ENCODE data around the gene CRTC2.
"Not testable (repeated sequence)": the region's sequence is repeated elsewhere in the genome, so short reads cannot be mapped to it uniquely, and the experiment has no call there.

The CRTC2 gene

DNA sequence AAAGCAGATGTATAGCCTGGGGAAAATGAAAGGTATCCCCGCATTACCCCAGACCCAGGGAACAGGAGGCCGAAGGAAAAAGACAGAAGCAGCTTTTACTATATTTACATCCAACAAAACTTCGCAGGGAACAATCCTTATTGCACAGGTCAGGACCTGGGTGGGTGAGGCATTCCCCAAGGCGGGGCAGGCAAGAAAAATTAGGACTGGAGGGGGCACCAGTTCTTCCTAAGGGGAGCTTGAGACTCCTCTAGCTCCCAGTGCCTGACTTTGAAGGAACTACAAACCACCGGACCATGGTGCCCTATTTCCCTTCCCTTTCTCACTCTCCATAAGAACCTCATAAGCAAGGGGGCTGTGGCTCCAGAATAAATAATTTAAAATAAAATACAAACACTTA, 29.0 kb downstream of the CRTC2 start:
- DNase-seq (ENCODE audit: low spot score) = no peak

DNA sequence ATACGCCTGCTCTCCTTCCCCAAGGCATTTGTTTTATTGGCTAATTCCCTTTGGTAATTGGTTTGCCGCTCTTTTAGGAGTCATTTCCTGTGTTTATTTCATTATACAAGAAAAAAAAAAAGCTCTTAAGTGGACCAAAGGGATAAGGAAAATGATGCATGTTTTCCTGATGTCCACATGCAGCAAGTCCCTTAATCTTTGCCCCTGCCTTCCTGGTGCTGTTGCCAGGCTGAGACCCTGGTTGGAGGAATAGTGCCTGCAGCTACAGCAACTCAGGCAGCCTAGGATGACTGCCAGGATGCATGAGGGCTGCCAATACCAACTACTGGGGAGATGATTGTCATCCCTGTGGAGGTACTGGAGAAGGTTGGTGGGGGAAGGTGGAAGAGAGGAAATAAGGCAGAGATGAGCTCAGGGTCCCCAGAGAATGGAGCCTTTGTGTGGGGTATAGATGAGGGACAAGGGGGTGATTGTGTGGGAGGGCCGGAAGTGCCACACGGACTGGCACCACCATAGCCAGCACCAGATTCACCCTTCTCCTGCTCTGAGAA, 29.5 kb downstream of the CRTC2 start:
- DNase-seq (ENCODE audit: low spot score) = no peak

DNA sequence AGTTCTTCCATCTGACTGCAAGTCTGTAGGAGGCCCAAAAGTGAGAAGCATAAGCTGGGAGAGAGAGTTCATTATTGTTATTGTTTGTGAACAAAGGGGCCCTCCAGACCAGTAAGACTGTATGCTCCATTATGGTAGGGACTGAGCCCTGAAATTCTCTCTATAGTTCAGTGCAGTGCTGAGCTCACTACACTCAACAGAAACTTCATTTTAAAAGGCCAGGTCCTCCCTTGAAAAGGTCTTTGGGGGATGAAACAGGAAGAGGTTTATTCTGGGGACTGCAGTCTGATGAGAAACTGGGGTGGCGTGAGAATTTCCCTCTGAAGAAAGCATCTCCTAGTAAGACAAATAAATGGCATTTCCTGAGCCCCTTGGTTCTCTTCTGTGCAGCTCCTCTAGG, 30.2 kb downstream of the CRTC2 start:
- no peak for DNase-seq (ENCODE audit: low spot score)

DNA sequence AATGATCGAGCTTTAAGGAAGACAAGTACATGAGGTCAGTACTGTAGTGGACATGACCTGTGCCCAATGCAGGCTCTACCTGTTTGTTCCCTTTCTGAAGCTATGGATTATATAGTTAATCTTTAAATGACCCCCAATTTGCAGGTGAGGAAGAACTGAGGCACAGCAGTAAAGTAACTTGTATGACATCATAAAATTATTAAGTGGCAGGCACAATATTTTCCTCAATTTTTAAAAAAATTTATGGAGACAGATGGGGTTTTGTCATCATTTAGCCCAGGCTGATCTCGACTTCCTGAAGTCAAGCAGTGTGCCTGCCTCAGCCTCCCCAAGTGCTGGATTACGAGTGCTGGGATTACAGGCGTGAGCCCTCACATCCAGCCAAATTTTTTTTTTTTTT, 32.0 kb downstream of the CRTC2 start:
- no peak for DNase-seq (ENCODE audit: low spot score)

DNA sequence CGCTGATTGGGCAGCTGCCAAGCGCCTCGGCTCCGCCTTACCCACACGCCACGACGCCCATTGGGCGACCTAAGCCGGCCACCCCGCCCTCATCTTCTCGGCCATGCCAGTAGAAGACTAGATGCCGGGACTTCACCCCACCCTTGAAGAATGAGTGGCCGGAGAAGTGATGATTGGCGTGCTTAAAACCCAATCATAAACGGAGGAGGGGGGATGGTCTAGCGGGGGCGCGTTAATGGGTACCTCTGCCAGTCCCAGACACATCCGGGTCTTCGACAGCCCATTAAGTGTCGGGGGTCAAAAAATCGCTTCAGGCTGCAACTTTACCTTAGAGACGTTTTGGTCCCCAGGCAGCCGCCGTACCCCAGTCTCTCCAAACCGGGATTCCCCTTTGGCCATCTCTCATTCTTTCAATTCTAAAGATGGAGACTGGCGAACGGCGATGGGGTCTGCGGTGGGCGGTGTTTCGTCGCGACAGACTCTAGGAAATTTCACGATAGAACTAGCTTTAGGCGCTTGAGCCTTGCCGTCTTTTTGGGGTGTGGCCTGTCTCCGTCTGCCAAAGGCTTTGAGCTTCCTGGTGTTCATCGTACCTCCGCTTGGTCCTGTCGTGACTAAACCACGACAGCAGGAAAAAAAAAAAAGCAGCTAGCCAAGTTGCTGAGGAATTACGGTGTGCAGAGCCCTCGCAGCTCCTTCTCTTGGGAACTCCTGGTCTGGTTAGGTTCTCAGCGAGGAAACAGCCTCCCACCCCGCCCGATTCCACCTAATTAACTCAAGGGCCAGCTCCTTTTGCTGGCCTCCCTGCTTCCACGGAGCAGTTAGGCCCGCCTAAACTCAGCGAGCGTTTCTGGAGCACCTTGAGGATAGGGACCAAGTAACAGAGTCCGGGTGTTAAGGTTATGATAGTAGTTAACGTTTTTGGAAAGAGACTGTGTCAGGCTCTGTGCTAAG, 35.2 kb downstream of the CRTC2 start, which contains the start of gene GATAD2B:
TSS of gene GATAD2B (minus strand) at position 1 of the 954 bp plus-strand sequence. CDS start 94,625 bp downstream, outside the sequence.
- peak; percentile 99 for DNase-seq (ENCODE audit: low spot score)

DNA sequence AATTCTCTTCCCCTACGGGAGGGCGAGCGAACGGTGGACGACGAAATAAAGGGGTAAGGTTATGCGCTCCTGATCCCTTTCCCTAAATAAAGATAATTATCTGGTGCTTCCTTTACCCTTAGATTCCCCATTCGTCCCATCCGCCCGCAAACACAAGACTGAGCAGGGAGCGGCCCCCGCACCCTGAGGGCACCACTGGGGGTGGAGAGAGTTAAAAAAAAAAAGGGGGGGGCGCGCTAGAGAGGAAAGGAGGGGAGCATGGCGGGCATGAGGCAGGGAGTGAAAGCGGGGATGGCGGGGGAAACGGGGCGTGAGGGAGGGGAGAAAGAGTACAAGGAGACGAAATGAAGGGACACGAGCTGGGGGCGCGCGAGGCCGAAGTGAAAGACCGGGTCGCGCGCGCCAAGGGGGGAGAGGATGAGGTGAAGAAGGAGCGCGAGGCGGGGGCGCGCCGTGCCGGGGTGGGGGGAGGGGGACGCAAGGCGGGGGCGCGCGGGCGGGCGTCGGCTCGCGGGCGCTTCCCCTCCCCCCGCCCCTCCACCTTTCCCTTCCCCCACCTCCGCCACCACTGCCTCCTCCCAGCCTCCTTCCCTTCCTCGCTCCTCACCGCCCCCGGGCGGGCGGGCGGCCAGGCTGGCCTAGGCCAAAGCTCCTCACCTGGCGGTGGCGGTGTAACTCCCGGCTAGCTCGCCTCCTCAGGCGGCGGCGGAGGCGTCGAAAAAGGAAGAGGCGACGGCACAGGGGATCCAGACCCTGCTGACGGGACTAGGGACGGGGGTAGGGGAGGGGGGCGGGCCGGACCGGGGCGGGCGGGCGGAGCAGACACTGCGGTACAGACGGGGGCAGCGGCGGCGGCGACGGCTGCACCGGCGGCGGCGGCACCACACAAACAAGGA, 36.1 kb downstream of the CRTC2 start:
- DNase-seq (ENCODE audit: low spot score) = peak; percentile 21

DNA sequence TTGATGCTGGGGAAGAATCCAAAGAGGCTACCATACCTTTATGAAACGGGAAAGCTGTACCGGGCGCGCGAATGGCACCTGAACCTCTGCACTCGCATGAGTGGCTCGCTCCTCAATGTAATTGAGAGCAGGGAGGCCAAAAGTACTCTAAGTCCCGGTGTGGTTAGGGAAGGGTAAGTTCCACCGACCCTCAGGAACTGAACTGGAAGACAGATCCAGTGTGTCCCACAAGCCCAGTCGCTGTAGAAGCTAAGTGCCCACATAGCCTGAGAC, 36.7 kb downstream of the CRTC2 start:
- DNase-seq (ENCODE audit: low spot score) = no peak

DNA sequence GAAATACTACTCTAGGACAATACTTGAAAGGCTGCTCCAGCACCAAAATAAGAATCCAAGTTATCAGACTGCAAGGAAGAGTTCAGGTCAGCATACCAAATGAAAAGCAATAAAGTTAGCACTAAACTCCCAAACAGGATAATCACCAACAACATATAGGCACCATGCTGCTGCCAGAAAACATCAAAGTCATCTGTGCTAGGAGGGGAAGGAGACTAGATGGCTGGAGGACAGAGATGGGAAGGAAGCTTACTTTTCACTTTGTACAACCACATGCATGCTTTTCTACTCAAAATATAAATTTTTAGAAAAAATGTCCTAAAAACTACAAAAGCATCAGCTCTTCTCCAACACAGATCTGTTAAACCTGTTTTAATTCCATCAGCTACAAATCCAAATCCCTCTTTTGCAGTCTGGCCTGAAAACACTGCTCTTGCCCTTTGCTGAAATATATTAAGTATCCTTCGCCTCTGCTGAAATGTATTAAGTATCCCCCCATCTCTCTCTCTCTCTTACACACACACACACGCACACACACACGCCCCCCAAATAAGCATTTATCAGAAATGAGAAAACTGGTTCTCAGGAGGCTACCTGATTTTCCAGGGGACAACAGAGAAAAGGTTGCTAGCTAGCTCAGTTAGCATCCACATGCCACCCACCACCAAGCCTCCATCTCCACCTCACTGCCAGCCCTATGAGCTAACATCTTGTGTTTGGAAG, 37.2 kb downstream of the CRTC2 start:
- no peak for DNase-seq (ENCODE audit: low spot score)

DNA sequence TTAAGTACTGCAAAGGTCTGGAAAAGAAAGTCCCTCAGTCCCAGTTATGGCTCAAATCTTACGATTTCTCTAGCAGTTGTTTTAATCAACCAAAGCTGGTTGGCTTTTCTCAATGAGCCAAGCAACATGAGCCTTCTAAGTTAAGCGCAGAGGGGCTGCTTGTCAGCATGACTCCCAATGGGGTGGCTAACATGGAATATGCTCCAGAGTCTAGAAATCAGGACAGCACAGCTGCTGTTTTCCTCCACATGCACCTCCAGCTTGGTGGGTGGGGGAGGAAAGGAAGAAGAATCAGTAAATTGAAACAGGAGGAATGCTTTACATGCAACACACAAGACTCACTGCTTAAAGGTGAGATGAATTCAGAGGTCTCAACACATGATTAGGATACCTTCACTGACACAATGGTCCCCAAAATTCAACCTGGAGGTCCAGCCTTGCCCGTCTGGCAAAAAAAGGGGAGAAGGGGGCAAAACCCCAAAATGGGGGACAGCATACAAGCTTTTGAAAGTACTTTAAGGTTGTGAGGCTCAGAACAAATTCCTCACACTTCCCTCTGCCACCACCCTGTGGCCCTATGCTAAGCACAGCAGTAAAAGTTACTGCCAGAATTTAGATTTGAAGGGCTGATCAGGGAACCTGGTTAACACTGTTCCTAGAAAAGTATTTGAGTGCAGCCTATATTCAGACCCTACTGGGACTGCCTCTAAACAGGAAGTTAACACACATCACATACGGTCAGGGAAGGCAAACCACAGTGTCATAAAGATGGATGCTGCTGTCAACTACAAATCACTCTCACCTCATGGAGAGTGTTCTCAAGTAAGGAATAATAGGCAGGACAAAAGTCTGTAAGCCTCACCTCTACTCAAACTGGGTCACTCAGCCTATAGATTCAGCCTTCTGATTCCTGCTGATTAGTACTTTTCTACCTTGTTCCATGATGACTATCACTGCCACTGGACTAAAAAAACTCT, 38.2 kb downstream of the CRTC2 start:
- peak; percentile 19 for DNase-seq (ENCODE audit: low spot score)

DNA sequence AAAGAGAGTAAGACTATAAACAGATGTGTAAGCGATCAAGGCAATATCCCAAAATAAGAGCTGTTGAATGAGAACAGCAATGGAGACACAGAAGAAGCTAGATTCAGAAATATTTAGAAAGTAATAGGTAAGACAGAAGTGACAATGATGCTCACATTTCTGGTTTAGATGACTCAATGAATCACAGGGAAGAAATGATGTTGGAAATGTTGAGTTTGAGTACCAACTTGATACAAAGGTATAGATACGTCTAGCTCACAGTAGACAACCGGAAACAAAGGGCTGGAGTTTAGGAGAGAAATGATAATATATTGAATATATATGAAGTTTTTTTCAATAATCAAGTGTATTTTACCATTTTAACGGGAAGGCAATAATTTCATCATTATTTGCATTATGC, 42.1 kb downstream of the CRTC2 start:
- no peak for DNase-seq (ENCODE audit: low spot score)

DNA sequence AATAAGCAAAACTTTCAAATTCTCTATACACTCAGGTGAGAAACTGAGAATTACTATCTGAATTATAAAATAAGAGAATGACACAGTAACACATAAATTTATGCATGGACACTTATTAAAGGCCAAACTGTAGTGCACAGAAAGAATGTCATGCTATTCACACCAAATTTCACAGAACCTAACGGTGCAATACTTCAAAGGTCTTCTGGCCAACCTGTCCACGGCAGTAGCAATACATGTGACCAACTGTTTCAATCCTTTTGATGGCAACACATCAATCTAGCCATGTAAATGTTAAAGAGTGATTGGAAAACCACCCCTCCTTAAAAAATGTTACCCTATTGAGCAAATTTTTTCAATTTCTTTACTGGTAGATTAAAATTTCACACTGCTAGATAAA, 46.1 kb downstream of the CRTC2 start:
- DNase-seq (ENCODE audit: low spot score) = no peak

DNA sequence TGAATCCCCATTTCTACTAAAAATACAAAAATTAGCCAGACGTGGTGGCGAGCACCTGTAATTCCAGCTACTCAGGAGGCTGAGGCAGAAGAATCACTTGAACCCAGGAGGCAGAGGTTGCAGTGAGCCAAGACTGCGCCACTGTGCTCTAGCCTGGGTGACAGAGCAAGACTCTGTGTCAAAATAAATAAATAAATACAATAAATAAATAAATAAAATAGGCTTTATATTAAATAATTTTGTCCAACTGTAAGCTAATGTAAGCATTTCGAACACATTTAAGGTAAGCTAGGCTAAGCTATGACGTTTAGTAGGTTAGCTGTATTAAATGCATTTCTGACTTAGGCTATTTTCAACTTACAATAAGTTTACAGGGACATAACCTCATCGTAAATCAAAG, 47.9 kb downstream of the CRTC2 start:
- not testable (repeated sequence) for DNase-seq (ENCODE audit: low spot score)

DNA sequence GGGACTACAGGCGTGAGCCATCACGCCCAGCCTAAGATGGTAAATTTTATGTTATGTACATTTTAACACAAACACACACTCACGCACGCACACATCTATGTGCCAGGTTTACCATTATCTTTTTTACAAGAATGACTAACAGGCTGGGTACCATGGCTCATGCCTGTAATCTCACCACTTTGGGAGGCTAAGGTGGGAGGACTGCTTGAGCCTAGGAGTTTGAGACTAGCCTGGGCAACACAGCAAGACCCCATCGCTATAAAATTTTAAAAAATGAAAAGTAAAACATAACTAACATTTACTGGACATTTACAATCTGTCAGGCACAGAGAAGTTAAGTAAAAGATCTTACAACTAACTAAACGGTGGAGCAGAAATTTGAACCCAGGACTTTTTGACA, 50.3 kb downstream of the CRTC2 start:
- no peak for DNase-seq (ENCODE audit: low spot score)

DNA sequence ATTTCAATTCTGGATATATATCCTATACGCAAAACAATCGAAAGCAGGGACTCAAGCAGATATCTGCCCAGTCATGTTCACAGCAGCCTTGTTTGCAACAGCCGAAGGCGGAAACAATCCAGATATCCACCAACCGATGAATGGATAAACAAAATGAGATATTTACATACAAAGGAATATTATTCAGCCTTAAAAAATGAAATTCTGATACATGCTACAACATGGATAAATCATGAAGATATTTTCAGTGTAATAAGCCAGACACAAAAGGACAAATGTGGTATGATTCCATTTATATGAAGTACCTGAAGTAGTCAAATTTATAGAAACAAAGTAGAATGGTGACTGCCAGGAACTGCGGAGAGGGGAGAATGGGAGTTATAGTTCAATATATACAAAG, 51.3 kb downstream of the CRTC2 start:
- no peak for DNase-seq (ENCODE audit: low spot score)

DNA sequence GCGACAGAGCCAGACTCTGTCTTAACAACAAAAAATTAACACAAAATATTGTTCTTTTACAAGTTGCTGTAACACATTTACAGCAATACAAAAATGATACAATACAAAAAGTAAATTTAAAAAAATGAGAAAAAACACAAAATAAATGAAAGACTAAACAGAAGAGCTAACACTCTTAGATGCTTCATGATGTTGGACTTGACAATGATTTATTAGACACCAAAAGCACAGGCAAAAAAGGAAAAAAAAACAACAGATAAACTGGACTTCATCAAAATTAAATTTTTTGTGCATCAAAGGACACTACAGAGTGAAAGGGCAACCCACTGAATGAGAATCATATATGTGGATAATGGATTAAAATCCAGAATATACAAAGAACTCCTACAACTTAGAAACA, 52.0 kb downstream of the CRTC2 start:
- no peak for DNase-seq (ENCODE audit: low spot score)

DNA sequence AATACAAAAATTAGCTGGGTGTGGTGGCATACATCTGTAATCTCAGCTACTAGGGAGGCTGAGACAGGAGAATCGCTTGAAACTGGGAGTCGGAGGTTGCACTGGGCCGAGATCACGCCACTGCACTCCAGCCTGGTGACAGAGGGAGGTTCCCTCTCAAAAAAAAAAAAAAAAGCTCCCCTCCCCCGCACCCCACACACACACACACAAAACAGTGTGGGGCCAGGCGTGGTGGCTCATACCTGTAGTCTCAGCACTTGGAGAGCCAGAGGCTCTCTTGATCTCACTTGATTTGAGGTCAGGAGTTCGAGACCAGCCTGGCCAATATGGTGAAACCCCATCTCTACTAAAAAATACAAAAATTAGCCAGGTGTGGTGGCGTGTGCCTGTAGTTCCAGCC, 52.5 kb downstream of the CRTC2 start:
- DNase-seq (ENCODE audit: low spot score) = not testable (repeated sequence)

DNA sequence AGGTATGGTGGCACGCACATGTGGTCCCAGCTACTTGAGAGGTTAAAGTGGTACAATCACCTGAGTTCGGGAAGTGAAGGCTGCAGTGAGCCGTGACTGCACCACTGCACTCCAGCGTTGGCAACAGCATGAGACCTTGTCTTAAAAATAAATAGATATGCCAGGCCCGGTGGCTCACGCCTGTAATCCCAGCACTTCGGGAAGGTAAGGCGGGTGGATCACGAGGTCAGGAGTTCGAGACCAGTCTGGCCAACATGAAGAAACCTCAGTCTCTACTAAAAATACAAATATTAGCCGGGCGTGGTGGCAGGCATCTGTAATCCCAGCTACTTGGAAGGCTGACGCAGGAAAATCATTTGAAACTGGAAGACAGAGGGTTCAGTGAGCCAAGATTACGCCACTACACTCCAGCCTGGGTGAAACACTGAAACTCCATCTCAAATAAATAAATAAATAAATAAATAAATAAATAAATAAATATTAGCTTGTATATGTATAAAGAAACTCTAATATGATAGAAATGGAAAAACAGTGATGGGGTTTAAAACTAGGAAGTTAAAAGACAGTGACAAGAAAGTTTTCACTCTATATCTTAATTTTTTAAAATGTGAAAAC, 54.5 kb downstream of the CRTC2 start:
- no peak for DNase-seq (ENCODE audit: low spot score)

DNA sequence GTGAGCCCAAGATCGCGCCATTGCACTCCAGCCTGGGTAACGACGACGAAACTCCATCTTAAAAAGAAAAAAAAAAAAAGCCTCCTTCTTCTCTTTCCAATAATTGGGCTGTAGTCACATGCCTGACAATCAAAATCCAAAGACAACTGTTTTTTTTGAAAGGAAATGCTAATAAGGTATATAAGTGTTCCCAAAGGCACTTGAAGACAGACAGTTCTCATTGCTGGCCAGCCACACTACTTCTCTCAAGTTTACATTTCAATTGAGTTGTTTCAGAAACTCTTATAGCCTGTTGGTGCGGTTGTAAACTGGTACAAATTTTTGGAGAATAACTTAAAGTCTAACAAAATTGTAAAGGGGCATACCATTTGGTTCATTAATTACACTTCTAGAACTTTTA, 58.9 kb downstream of the CRTC2 start:
- no peak for DNase-seq (ENCODE audit: low spot score)

Measured in AG08395 (cell line).